ENCODE data around the gene RBKS.

RBKS gene

GRCh38 chr2:27901234-27901633 lies 11.0 kb upstream of the RBKS start:
- H3K4me1 ChIP-seq (ENCODE audit: low read depth, poor library complexity, severe bottlenecking): no peaks in the 10 kb centered on the region
- H3K4me2 ChIP-seq: no peak overlapping the region
- H3K36me3 ChIP-seq (ENCODE audit: insufficient read depth): no peaks in the 10 kb centered on the region
- H3K27ac ChIP-seq: no peak overlapping the region
- H4K20me1 ChIP-seq (ENCODE audit: insufficient read depth): no peaks in the 10 kb centered on the region
- no peaks in the 10 kb centered on the region for H3K79me2 ChIP-seq (ENCODE audit: insufficient read depth, low read depth)
- no peak overlapping the region for H2AFZ ChIP-seq (ENCODE audit: low read depth)
- H3K27me3 ChIP-seq (ENCODE audit: insufficient read depth, low read depth): no peaks in the 10 kb centered on the region
- H3K9ac ChIP-seq: no peak overlapping the region
- no peak overlapping the region for H3K4me3 ChIP-seq (IDR thresholded peaks at IDR 0.05; ENCODE audit: insufficient read depth, low read depth, low read length)
- TF ChIP-seq, protein P1, sequence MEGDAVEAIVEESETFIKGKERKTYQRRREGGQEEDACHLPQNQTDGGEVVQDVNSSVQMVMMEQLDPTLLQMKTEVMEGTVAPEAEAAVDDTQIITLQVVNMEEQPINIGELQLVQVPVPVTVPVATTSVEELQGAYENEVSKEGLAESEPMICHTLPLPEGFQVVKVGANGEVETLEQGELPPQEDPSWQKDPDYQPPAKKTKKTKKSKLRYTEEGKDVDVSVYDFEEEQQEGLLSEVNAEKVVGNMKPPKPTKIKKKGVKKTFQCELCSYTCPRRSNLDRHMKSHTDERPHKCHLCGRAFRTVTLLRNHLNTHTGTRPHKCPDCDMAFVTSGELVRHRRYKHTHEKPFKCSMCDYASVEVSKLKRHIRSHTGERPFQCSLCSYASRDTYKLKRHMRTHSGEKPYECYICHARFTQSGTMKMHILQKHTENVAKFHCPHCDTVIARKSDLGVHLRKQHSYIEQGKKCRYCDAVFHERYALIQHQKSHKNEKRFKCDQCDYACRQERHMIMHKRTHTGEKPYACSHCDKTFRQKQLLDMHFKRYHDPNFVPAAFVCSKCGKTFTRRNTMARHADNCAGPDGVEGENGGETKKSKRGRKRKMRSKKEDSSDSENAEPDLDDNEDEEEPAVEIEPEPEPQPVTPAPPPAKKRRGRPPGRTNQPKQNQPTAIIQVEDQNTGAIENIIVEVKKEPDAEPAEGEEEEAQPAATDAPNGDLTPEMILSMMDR (conservative IDR thresholded peaks at IDR 0.05; ENCODE audit: low read depth, low read length): no peak

DNA sequence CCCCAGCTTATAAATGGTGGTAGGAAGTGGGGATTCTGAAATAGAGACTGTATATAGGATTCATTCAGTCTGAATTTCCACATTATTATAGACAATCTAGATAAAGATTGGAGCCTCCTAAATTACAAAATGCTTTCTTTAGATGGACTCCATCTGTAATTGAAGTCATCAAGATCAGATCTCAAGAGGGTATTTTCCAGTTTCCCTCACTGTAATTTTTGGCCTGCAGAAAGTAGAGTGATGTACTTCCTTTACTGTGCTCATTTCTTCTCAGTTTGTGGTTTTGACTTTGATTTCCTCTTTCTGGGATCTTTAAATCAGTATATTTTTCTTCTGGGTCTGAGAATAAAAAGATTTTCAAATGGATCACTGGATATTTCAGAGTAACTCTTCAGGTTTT lies 7.5 kb upstream of the RBKS start:
- Histone ChIP-seq H3K36me3 (ENCODE audit: insufficient read depth) (no peaks in the 10 kb centered on the region), H3K9ac (no peak overlapping the region), H3K27me3 (ENCODE audit: insufficient read depth, low read depth) (no peaks in the 10 kb centered on the region), H2AFZ (ENCODE audit: low read depth) (no peak overlapping the region), H3K27ac (no peak overlapping the region), H3K4me3 (IDR thresholded peaks at IDR 0.05; ENCODE audit: insufficient read depth, low read depth, low read length) (no peak overlapping the region), H3K4me2 (no peak overlapping the region), H4K20me1 (ENCODE audit: insufficient read depth) (no peaks in the 10 kb centered on the region), H3K4me1 (ENCODE audit: low read depth, poor library complexity, severe bottlenecking) (no peaks in the 10 kb centered on the region), H3K79me2 (ENCODE audit: insufficient read depth, low read depth) (peaks cover 2% of the 10 kb centered on the region; the same call in 1 of the 2 replicates)
- TF ChIP-seq, protein P1 (conservative IDR thresholded peaks at IDR 0.05; ENCODE audit: low read depth, low read length): no peak

DNA sequence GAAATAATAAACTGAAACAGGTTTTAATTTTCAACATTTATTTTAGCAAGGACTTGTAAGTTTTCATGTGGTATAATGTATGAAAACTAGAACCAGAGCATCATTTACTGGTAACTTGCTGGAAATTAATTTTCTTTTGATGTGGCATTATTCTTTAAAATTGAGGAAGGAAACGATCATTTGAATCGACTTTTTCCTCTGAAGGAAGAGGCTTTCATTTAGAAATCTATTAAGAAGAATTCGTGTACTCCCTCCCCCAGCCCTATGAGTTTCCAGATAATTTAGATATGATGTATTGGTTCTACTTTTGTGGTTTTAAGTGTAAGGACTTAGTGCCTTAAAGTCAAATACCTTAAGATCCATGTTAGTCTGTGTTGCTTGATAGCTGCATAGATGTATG lies 2.8 kb upstream of the RBKS start:
- no peaks in the 10 kb centered on the region for H3K27me3 ChIP-seq (ENCODE audit: insufficient read depth, low read depth)
- H3K4me1 ChIP-seq (ENCODE audit: low read depth, poor library complexity, severe bottlenecking): peaks cover 12% of the 10 kb centered on the region
- H3K27ac ChIP-seq: no peak overlapping the region
- H2AFZ ChIP-seq (ENCODE audit: low read depth): no peak overlapping the region
- no peak overlapping the region for H3K9ac ChIP-seq
- peaks cover 15% of the 10 kb centered on the region; the same call in 1 of the 2 replicates for H3K79me2 ChIP-seq (ENCODE audit: insufficient read depth, low read depth)
- no peaks in the 10 kb centered on the region for H4K20me1 ChIP-seq (ENCODE audit: insufficient read depth)
- H3K36me3 ChIP-seq (ENCODE audit: insufficient read depth): no peaks in the 10 kb centered on the region
- H3K4me2 ChIP-seq: no peak overlapping the region
- TF ChIP-seq, protein P1 (conservative IDR thresholded peaks at IDR 0.05; ENCODE audit: low read depth, low read length): no peak
- H3K4me3 ChIP-seq (IDR thresholded peaks at IDR 0.05; ENCODE audit: insufficient read depth, low read depth, low read length): no peak overlapping the region

- Histone ChIP-seq H3K4me3 (IDR thresholded peaks at IDR 0.05; ENCODE audit: insufficient read depth, low read depth, low read length) (no peak overlapping the region), H3K27me3 (ENCODE audit: insufficient read depth, low read depth) (no peaks in the 10 kb centered on the region), H3K36me3 (ENCODE audit: insufficient read depth) (no peaks in the 10 kb centered on the region), H3K27ac (peak overlapping the region; percentile 99), H2AFZ (ENCODE audit: low read depth) (peak overlapping the region; percentile 95), H3K4me1 (ENCODE audit: low read depth, poor library complexity, severe bottlenecking) (peaks cover 12% of the 10 kb centered on the region), H3K79me2 (ENCODE audit: insufficient read depth, low read depth) (peaks cover 15% of the 10 kb centered on the region; the same call in 1 of the 2 replicates), H4K20me1 (ENCODE audit: insufficient read depth) (no peaks in the 10 kb centered on the region), H3K9ac (peak overlapping the region; percentile 94; the same call in 1 of the 2 replicates), H3K4me2 (peak overlapping the region; percentile 90)
- TF ChIP-seq, protein P1 (conservative IDR thresholded peaks at IDR 0.05; ENCODE audit: low read depth, low read length): no peak
Measured at GRCh38 chr2:27891673-27892105, 1.5 kb upstream of the RBKS start.
